8988T (cell line): ENCODE data around the gene MED12.

Source experiments
- DNase-seq: peaks from one replicate; pipeline ENCODE4 v3.0.0; 2011

MED12 gene

DNA sequence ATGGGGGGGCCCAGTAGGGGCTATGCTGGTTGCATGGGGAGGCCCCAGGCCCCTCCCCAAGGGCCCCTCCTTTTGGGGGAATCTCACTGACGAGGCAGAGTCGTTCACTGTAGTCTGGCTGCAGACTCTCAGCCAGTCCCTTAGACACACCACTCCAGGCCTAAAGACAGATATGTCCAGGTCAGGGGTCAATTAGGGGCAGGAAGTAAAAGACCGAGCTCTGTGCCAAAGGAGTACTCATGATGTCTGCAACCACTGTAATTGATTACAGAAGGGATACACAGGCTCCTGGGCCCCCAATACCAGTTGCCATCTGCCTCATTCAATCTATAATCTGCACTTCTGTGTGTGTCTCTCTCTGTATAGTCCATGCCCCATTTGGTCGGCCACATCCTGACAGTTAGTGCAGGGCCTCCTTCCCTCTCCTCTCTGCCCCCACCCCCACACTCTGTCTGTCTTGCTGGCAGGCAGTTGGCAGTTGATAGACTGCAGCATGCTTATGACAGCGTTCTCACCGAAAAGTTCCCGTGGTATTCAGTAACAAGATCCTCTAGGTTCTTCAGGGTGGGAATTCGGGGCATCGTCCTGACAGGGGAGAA lies 10.5 kb upstream of the MED12 start:
- DNase-seq, result no peak

DNA sequence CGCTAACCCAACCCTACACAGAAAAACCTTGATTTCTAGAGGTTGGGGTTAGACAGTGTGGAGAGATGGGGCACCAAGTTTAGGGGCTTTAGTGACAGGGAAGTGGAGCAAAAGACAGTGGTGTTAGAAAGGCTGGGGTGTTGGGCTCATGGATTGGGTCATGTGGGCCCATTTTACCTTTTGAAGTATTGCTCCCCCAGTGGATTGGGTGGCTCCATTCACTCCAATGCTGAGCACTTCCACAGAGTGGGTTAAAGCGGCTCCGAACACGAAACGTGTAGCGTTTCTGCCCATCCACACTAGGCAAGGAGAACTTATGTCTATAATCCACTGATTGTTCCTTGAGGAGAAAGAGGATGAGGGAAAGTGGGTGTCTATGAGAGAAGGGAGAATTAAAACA lies 9.3 kb upstream of the MED12 start:
- no peak for DNase-seq

DNA sequence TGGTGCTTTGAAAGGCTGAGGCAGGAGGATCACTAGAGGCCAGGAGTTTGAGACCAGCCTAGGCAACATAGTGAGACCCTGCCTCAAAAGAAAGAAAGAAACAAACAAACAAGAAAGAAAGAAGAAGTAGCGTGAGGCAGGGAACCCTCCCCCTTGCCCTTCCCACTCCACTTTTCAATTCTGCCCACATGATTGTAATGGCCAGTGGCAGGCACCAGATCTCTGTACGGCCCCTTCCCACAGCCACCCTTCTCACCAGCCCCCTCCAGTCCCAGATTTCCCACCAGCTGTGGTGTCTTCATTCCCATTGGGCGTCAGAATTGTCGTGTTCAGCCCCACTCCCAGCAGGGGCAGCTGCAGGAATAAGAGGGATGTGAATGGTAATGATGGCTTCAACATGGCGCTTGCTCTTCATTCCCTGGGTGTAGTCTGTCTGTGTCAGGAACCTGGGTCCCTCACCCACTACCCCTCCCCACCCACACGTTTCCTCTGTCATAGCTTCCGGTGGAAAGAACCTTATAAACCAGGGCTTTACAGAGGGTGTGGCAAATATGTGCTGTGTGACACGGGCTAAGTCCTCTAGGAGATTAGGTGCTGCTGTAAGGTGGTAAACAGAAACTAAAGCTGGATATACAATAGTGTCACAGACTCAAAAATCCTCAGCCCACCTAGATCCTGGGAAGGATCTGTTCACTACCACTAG lies 7.1 kb upstream of the MED12 start, which contains the start of gene IL2RG:
Gene IL2RG, minus strand, starts transcription at position 437 of the 703 bp plus-strand sequence. Its CDS starts 38 bp downstream, at position 399.
- no peak for DNase-seq

DNA sequence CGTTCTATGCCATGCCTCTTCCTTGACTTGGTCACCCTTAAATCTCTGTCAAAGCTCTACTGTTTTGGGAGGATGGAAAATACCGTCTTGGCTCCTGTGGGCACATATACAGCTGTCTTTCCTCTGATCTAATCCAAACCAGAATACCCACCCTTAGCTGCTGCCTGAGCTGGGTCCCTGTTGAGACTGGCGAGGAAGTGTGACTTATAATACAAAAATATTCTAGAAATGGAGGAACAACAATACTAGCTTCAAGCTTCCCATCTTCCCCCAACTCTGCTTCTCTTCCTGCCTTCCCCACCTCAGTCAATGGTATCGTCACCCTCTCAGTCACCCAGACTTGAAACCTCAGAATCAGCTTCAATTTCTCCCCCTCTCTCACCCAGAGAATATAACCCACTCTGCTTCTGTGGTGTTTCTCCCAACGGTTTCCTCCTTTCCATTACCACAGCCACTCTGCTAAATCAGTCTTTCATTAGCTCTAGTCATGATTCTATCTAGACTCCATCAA lies 6.4 kb upstream of the MED12 start:
- no peak for DNase-seq

DNA sequence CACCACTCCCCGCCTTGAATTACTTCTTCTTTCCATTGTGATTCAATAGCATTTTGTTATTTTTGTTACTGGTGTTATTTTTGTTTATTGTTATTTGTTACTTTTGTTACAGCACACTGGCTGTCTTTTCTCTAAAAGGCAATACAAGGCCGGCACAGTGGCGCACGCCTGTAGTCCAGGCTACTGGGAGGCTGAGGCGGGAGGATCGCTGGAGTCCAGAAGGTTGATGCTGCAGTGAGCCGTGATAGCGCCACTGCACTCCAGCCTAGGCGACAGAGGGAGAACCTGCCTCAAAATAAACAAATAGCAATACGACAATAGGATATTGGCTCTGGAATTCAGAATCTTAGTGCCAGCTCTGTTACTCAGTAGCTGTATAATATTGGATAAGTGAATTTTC lies 1.0 kb upstream of the MED12 start:
- DNase-seq, result no peak

GRCh38 chrX:71118985-71119535 lies 664 bp downstream of the MED12 start:
- no peak for DNase-seq

DNA sequence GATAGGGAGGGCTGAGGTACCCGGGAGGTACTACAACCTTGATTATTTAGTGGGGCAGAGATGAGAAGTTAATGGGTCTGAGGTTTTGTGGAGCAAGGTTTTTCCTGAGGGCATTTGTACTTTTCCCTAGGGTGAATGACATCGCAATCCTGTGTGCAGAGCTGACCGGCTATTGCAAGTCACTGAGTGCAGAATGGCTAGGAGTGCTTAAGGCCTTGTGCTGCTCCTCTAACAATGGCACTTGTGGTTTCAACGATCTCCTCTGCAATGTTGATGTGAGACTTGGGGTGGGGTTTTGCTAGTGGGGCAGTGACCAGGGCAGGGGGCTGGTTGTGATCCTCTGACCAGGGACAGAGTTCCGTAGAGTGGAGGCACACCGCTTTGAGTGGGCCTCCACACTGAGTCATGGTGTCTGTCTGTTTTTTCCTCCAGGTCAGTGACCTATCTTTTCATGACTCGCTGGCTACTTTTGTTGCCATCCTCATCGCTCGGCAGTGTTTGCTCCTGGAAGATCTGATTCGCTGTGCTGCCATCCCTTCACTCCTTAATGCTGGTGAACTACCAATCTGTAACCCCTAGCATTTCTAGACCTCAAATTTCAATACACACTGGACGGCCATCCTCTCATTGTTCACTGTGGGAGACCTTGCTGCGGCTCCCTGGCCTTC lies 9.9 kb downstream of the MED12 start:
- DNase-seq, result no peak

DNA sequence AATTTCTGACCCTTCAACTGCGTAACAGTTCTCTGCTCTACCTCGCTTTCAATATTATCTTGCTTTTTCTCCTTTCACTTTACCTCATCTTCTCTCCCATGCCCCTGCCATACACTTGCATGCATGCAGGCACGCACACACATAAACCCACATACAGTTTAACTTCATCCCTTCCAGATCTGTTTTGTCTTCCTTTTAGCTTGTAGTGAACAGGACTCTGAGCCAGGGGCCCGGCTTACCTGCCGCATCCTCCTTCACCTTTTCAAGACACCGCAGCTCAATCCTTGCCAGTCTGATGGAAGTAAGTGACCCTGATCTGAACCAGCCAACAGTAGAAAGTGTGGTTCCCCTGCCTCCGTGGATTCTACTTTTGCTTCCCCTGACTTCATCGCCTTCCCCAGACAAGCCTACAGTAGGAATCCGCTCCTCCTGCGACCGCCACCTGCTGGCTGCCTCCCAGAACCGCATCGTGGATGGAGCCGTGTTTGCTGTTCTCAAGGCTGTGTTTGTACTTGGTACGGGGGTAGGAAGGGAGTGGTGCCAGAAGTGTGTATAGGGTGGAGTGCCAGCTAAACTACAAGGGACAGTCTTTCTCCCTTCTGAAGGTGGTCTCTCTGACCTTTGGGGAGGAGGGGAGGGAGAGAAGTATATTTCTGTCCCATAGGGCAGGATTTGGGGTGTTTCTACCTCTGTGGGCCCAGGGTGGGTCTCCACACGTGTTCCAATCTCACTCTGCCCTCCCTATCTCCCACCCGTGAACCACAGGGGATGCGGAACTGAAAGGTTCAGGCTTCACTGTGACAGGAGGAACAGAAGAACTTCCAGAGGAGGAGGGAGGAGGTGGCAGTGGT lies 10.7 kb downstream of the MED12 start:
- peak; percentile 38 for DNase-seq

GRCh38 chrX:71131510-71131909 lies 13.1 kb downstream of the MED12 start:
- no peak for DNase-seq

DNA sequence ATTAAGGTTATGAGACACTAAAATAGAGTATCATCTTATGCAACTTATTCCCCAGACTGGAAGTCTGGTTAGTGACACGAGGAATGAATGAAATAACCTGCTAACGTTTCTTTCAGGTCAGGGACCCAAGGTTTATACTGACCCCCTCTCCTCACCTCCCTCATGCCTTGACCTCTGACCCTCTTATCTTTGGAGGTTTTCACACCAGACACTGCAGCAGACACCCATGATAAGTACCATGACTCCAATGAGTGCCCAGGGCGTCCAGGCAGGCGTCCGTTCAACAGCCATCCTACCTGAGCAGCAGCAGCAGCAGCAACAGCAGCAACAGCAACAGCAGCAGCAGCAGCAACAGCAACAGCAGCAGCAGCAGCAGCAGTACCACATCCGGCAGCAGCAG lies 22.0 kb downstream of the MED12 start:
- no peak for DNase-seq

- DNase-seq, result no peak
Observed at GRCh38 chrX:71143508-71143907, 25.1 kb downstream of the MED12 start.

GRCh38 chrX:71144651-71145050 lies 26.3 kb downstream of the MED12 start, which contains the start of gene NLGN3:
Gene NLGN3 (plus strand): TSS chrX:71144841. CDS start chrX:71147750, 2,909 bp downstream.
- peak; percentile 38 for DNase-seq

DNA sequence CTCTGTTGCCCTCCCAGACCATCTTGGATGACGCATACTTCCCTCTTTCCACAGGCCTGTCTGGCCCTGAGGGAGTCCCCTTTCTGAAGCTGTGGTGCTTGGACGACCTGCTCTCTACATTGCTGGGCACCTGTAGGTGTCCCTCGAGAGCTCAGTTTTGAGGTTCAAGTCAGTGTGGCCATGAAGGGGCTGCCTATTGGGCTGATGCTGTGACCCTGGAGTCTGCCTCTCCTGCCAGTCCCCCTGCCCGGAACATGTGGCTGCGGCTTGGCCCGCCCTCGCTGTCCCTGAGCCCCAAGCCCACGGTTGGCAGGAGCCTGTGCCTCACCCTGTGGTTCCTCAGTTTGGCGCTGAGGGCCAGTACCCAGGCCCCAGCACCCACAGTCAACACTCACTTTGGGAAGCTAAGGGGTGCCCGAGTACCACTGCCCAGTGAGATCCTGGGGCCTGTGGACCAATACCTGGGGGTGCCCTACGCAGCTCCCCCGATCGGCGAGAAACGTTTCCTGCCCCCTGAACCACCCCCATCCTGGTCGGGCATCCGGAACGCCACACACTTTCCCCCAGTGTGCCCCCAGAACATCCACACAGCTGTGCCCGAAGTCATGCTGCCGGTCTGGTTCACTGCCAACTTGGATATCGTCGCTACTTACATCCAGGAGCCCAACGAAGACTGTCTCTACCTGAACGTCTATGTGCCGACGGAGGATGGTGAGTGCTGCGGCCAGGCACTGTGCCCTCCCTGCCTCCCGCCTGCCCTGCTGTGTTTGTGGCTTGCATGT lies 29.3 kb downstream of the MED12 start:
- DNase-seq, result no peak

DNA sequence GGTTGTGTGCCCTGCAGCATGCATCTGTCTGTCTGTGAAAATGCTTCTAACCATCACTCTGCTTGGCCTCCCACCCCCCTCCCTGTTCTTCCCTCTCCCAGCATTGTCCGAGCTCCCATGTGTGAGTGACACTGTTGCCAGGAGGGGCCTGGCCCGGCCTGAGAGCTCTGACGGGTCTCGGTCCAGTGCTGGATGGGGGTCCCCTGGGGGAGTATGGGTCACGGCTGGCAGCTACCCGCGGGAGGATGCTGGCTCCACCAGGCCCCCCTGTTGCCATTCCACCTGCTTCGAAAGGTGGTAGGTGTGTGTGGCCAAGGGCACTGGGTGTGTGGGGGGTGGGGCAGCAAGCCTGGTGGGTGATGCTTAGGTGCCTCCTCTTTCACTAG lies 29.9 kb downstream of the MED12 start:
- DNase-seq, result no peak

DNA sequence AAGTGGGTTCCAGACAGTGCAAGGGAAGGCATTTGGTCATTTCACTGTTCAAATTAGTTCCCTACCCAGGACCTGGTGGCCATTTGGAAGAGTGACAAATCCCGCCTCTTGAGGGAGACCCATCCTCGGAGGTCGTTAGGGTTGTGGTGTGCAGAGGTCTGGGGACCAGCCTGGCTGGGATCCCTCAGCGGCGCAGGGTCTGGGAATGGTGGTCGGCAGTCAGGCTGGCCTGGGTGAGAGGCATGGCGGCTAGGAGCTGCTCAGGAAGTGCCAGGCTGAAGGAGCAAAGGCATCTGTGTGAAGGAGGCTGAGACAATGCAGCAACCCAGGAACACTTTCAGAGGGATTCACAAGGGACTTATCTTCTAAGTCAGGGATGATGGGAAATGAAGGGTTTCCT lies 33.0 kb downstream of the MED12 start:
- DNase-seq, result no peak

GRCh38 chrX:71154196-71154595 lies 35.8 kb downstream of the MED12 start:
- no peak for DNase-seq

GRCh38 chrX:71154641-71155040 lies 36.2 kb downstream of the MED12 start:
- no peak for DNase-seq

DNA sequence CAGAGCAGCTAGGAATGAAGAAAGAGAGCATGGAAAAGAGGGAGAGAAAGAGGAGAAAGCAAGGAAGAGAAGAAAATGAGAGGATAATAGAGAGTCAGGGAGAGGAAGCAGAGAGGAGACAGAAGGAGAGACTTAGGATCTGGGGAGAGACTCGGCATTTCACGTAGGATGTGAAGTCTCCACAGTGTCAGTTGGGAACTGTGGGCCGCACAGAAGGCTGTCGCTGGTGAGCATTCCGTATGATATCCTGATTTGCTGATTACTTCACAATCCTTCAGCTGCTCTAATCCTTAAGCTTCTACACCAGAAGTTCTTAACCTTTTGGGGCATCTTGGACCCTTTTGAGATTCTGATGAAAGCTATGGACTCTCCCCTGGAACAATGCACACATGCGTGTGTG lies 40.2 kb downstream of the MED12 start:
- no peak for DNase-seq

DNA sequence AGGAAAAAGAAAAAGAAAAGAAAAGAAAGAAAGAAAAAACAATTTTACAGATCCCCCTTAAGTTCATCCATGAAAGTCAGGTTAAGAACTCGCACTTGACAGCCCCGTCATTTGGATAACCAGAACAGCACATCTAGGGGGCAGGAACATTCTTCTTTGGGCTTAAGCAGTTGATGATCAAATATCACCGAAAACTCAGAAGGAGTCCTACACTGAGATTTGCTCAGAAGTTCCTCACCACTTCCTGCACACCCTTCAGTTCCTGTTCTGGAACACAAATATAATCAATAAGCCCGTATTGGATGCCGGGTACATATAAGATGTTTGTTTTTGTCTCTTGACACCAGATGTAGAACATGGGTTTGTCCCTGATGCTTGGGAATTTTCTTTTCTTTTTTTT lies 40.9 kb downstream of the MED12 start:
- DNase-seq, result no peak

DNA sequence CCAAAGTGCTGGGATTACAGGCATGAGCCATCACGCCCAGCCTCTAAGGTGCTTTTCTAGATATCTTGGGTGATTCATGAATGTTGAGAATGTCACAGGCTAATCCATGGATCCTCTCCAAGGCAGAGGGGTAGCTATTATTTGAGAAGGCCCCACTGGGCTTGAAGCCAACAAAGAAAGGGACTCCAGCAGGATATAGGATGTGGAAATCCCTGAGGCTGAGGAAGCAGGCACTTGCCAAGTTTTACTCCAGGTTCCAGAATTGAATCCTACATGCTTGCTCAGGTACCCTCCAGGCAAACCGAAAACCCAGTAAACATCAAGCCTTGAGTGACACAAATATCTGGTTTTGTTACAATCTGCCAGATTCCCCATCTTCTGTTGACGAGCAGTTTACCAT lies 42.1 kb downstream of the MED12 start:
- no peak for DNase-seq

DNA sequence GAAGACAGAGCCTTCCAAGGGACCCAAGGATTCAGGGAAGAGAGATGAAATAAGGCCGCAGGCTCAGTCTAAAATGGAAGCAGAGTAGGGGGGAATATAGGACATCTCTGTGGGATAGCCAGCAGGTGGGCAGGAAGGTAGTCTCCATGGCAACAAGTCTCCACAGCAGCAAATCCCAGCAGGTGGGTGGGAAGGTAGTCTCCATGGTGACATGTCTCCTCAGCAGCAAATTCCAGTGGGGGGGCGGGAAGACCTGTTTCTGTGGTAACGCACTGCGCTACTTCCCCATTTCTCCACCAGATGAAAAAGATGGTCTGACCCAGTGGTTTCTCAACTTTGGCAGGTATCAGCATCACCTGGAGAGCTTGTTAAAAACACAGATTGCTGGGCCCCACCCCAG lies 44.6 kb downstream of the MED12 start:
- no peak for DNase-seq

DNA sequence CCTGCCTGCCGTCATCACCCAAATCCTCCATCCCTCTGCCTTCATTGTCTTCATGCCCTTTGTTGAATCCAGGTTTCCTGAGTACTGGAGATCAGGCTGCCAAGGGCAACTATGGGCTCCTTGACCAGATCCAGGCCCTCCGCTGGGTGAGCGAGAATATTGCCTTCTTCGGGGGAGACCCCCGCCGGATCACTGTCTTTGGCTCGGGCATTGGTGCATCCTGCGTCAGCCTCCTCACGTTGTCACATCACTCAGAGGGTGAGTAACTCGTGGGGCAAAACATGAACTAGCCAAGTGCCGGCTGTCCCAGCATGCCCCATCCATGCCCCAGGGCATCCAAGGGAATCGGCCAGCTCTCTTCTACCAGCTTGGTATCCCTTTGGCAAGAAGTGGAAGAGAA lies 45.7 kb downstream of the MED12 start:
- DNase-seq, result no peak
